ENCODE measurements around the gene SLC38A1.

Gene SLC38A1

DNA sequence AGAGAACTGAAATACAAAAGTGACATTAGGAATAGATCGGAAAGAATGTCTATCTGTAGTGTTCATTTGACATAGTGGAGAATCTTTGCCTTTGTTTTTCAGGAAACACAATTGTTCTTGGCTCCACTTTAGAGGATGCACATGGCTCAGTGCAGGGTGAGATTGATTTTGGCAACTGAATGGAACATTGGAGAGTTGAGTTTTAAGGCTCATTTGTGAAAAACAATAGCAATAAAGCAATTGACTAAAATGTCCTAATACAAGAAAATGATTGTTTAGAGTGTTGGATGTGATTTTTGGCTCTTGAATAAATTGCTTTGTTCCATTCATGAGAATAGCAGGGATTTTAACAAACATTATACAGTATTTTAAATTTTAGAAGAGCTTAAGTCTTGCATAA, 116.4 kb downstream of the SLC38A1 start:
- no peaks in the 10 kb centered on the region for H3K4me1 ChIP-seq (ENCODE audit: control insufficient read depth, insufficient read depth, low read length)

DNA sequence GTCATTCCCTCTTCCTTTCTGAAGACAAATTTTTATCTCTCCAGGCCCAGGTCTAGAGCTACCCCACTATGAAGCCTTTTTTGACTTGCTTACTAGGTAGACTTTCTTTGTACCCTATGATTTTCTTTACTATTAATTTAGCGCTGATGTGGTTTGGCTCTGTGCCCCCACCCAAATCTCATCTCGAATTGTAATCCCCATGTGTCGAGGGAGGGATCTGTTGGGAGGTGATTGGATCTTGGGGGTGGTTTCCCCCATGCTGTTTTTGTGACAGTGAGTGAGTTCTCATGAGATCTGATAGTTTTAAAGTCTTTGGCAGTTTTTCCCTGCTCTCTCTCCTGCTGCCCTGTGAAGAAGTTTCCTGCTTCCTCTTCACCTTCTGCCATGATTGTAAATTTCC, 118.1 kb downstream of the SLC38A1 start:
- Histone ChIP-seq H3K9me3 (ENCODE audit: control insufficient read depth, low read length) (no peaks in the 10 kb centered on the region), H3K4me1 (ENCODE audit: control insufficient read depth, insufficient read depth, low read length) (no peaks in the 10 kb centered on the region), H3K36me3 (ENCODE audit: control insufficient read depth, insufficient read depth, low read length) (no peaks in the 10 kb centered on the region), H3K9ac (ENCODE audit: low read length) (no peak overlapping the region), H3K4me3 (ENCODE audit: low read length) (no peak overlapping the region), H3K27me3 (ENCODE audit: control insufficient read depth, insufficient read depth, low read length) (peaks cover 3% of the 10 kb centered on the region)

More for the DNA sequence above, 116.4 kb downstream of the SLC38A1 start:
- no peak overlapping the region for H3K9ac ChIP-seq (ENCODE audit: low read length)
- H3K9me3 ChIP-seq (ENCODE audit: control insufficient read depth, low read length): no peaks in the 10 kb centered on the region
- no peaks in the 10 kb centered on the region for H3K27me3 ChIP-seq (ENCODE audit: control insufficient read depth, insufficient read depth, low read length)
- no peaks in the 10 kb centered on the region for H3K36me3 ChIP-seq (ENCODE audit: control insufficient read depth, insufficient read depth, low read length)
- no peak overlapping the region for H3K4me3 ChIP-seq (ENCODE audit: low read length)

DNA sequence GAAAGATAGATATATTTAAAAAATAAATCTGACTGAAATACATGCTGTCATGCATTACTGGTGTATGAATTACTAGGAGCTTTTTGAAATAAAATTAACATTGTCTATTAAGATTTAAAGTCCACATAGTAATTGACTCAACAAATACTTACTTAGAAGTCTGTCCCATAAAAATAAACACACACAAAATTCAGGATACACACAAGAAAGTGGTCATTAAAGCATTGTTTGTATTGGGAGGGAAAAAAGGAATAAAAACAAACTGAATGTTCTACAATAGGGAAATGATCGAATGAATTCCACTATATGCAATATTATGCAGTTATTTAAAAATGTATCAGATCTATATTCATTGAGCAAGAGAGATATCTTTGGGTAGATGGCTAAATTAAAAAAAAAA, 118.9 kb downstream of the SLC38A1 start:
- Histone ChIP-seq H3K27me3 (ENCODE audit: control insufficient read depth, insufficient read depth, low read length) (peaks cover 7% of the 10 kb centered on the region), H3K36me3 (ENCODE audit: control insufficient read depth, insufficient read depth, low read length) (no peaks in the 10 kb centered on the region), H3K9me3 (ENCODE audit: control insufficient read depth, low read length) (no peaks in the 10 kb centered on the region), H3K4me3 (ENCODE audit: low read length) (no peak overlapping the region), H3K9ac (ENCODE audit: low read length) (no peak overlapping the region), H3K4me1 (ENCODE audit: control insufficient read depth, insufficient read depth, low read length) (no peaks in the 10 kb centered on the region)

GRCh38 chr12:46149079-46149464, 119.8 kb downstream of the SLC38A1 start:
- H3K36me3 ChIP-seq (ENCODE audit: control insufficient read depth, insufficient read depth, low read length): no peaks in the 10 kb centered on the region
- no peak overlapping the region for H3K4me3 ChIP-seq (ENCODE audit: low read length)
- no peak overlapping the region for H3K9ac ChIP-seq (ENCODE audit: low read length)
- H3K9me3 ChIP-seq (ENCODE audit: control insufficient read depth, low read length): no peaks in the 10 kb centered on the region
- H3K27me3 ChIP-seq (ENCODE audit: control insufficient read depth, insufficient read depth, low read length): peaks cover 7% of the 10 kb centered on the region
- H3K4me1 ChIP-seq (ENCODE audit: control insufficient read depth, insufficient read depth, low read length): no peaks in the 10 kb centered on the region

- no peak overlapping the region for H3K9ac ChIP-seq (ENCODE audit: low read length)
- no peak overlapping the region for H3K4me3 ChIP-seq (ENCODE audit: low read length)
- no peaks in the 10 kb centered on the region for H3K4me1 ChIP-seq (ENCODE audit: control insufficient read depth, insufficient read depth, low read length)
- no peaks in the 10 kb centered on the region for H3K36me3 ChIP-seq (ENCODE audit: control insufficient read depth, insufficient read depth, low read length)
- no peaks in the 10 kb centered on the region for H3K9me3 ChIP-seq (ENCODE audit: control insufficient read depth, low read length)
- peaks cover 7% of the 10 kb centered on the region for H3K27me3 ChIP-seq (ENCODE audit: control insufficient read depth, insufficient read depth, low read length)
These were observed 120.3 kb downstream of the SLC38A1 start for GRCh38 chr12:46148327-46149078.

- Histone ChIP-seq H3K9ac (ENCODE audit: low read length) (no peak overlapping the region), H3K9me3 (ENCODE audit: control insufficient read depth, low read length) (no peaks in the 10 kb centered on the region), H3K4me3 (ENCODE audit: low read length) (no peak overlapping the region), H3K36me3 (ENCODE audit: control insufficient read depth, insufficient read depth, low read length) (no peaks in the 10 kb centered on the region), H3K4me1 (ENCODE audit: control insufficient read depth, insufficient read depth, low read length) (no peaks in the 10 kb centered on the region), H3K27me3 (ENCODE audit: control insufficient read depth, insufficient read depth, low read length) (peaks cover 12% of the 10 kb centered on the region)
These were observed 121.7 kb downstream of the SLC38A1 start for GRCh38 chr12:46147144-46147543.

DNA sequence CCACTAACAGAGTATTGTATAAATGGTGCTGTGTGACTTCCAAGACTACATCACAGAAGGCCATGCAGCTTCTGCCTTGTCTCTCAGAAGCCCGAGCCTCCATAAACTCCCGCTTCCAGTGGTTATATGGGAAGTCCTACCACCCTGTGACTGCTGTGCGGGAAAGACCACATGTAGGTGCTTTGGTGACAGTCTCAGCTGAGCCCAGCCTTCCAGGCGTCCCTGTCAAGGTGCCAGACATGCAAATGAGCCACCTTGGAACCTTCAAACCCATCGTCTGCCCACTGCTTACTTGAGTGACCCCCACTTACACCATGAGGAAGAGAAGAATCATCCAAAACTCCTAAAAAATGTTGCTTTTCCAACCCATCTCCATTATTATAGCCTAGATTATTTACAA, 123.0 kb downstream of the SLC38A1 start:
- Histone ChIP-seq H3K27me3 (ENCODE audit: control insufficient read depth, insufficient read depth, low read length) (peaks cover 12% of the 10 kb centered on the region), H3K36me3 (ENCODE audit: control insufficient read depth, insufficient read depth, low read length) (no peaks in the 10 kb centered on the region), H3K4me3 (ENCODE audit: low read length) (no peak overlapping the region), H3K4me1 (ENCODE audit: control insufficient read depth, insufficient read depth, low read length) (no peaks in the 10 kb centered on the region), H3K9ac (ENCODE audit: low read length) (no peak overlapping the region), H3K9me3 (ENCODE audit: control insufficient read depth, low read length) (no peaks in the 10 kb centered on the region)

DNA sequence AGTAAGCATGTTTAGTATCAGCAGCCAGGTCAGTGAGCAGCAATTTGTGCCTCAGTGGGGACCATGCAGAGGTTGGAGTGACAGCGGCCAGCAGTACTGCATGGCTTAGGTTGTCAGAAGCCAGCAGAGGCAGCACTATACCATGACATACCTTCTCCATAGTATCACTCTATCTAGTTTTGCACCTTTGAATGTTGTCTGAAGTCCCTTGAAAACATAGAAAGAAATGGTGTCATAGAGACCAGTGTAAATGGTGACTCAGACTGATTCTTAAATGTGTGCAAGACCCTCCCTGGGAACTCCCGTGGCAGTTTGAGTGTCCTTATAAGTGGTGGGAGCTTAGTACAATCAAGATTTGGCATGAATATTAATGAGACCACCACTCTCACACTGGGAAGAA, 124.4 kb downstream of the SLC38A1 start:
- no peaks in the 10 kb centered on the region for H3K4me1 ChIP-seq (ENCODE audit: control insufficient read depth, insufficient read depth, low read length)
- H3K36me3 ChIP-seq (ENCODE audit: control insufficient read depth, insufficient read depth, low read length): no peaks in the 10 kb centered on the region
- H3K9ac ChIP-seq (ENCODE audit: low read length): no peak overlapping the region
- H3K4me3 ChIP-seq (ENCODE audit: low read length): no peak overlapping the region
- H3K27me3 ChIP-seq (ENCODE audit: control insufficient read depth, insufficient read depth, low read length): peaks cover 12% of the 10 kb centered on the region
- no peaks in the 10 kb centered on the region for H3K9me3 ChIP-seq (ENCODE audit: control insufficient read depth, low read length)

DNA sequence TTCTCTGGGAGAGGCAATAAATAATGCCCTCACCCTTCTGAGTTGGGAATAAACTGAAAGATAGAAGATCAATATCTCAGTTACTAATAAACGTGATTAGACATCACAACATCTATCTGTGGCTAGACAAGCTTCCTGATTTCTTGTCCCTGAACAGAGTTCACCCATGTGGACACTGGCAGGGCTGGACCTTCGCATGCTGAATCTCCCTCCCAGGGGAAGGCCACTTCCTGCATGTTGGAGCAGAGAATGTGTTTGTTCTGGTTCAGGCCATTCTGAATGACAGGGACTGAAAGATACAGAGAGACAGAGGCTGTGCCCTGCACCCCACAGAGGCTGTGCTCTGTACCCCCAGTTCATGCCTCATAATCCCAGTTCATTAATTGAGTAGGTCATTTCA, 132.6 kb downstream of the SLC38A1 start:
- no peak overlapping the region for H3K4me3 ChIP-seq (ENCODE audit: low read length)
- H3K9me3 ChIP-seq (ENCODE audit: control insufficient read depth, low read length): no peaks in the 10 kb centered on the region
- no peaks in the 10 kb centered on the region for H3K36me3 ChIP-seq (ENCODE audit: control insufficient read depth, insufficient read depth, low read length)
- no peaks in the 10 kb centered on the region for H3K27me3 ChIP-seq (ENCODE audit: control insufficient read depth, insufficient read depth, low read length)
- no peak overlapping the region for H3K9ac ChIP-seq (ENCODE audit: low read length)
- no peaks in the 10 kb centered on the region for H3K4me1 ChIP-seq (ENCODE audit: control insufficient read depth, insufficient read depth, low read length)

GRCh38 chr12:46135750-46136149, 133.1 kb downstream of the SLC38A1 start:
- Histone ChIP-seq H3K4me1 (ENCODE audit: control insufficient read depth, insufficient read depth, low read length) (no peaks in the 10 kb centered on the region), H3K4me3 (ENCODE audit: low read length) (no peak overlapping the region), H3K27me3 (ENCODE audit: control insufficient read depth, insufficient read depth, low read length) (no peaks in the 10 kb centered on the region), H3K9ac (ENCODE audit: low read length) (no peak overlapping the region), H3K9me3 (ENCODE audit: control insufficient read depth, low read length) (no peaks in the 10 kb centered on the region), H3K36me3 (ENCODE audit: control insufficient read depth, insufficient read depth, low read length) (no peaks in the 10 kb centered on the region)

GRCh38 chr12:46134852-46135251, 134.0 kb downstream of the SLC38A1 start:
- H3K36me3 ChIP-seq (ENCODE audit: control insufficient read depth, insufficient read depth, low read length): no peaks in the 10 kb centered on the region
- H3K27me3 ChIP-seq (ENCODE audit: control insufficient read depth, insufficient read depth, low read length): no peaks in the 10 kb centered on the region
- no peaks in the 10 kb centered on the region for H3K4me1 ChIP-seq (ENCODE audit: control insufficient read depth, insufficient read depth, low read length)
- H3K4me3 ChIP-seq (ENCODE audit: low read length): no peak overlapping the region
- H3K9ac ChIP-seq (ENCODE audit: low read length): no peak overlapping the region
- H3K9me3 ChIP-seq (ENCODE audit: control insufficient read depth, low read length): no peaks in the 10 kb centered on the region

GRCh38 chr12:46134205-46134811, 134.5 kb downstream of the SLC38A1 start:
- no peaks in the 10 kb centered on the region for H3K36me3 ChIP-seq (ENCODE audit: control insufficient read depth, insufficient read depth, low read length)
- no peaks in the 10 kb centered on the region for H3K9me3 ChIP-seq (ENCODE audit: control insufficient read depth, low read length)
- no peak overlapping the region for H3K9ac ChIP-seq (ENCODE audit: low read length)
- no peaks in the 10 kb centered on the region for H3K4me1 ChIP-seq (ENCODE audit: control insufficient read depth, insufficient read depth, low read length)
- H3K27me3 ChIP-seq (ENCODE audit: control insufficient read depth, insufficient read depth, low read length): no peaks in the 10 kb centered on the region
- H3K4me3 ChIP-seq (ENCODE audit: low read length): no peak overlapping the region

Data from mucosa of stomach (tissue), 1 donor.